ENCODE results near the gene CERS4. TPM values are rescaled to one million over a fixed set of nuclear protein-coding genes. Genes with fewer than 3 reads are reported as not detected.
"Not testable (repeated sequence)": the region's sequence is repeated elsewhere in the genome, so short reads cannot be mapped to it uniquely, and the experiment has no call there.

The CERS4 gene
- total RNA-seq, 2 donors from 2014 or later, result 12.2 to 22.1 TPM

DNA sequence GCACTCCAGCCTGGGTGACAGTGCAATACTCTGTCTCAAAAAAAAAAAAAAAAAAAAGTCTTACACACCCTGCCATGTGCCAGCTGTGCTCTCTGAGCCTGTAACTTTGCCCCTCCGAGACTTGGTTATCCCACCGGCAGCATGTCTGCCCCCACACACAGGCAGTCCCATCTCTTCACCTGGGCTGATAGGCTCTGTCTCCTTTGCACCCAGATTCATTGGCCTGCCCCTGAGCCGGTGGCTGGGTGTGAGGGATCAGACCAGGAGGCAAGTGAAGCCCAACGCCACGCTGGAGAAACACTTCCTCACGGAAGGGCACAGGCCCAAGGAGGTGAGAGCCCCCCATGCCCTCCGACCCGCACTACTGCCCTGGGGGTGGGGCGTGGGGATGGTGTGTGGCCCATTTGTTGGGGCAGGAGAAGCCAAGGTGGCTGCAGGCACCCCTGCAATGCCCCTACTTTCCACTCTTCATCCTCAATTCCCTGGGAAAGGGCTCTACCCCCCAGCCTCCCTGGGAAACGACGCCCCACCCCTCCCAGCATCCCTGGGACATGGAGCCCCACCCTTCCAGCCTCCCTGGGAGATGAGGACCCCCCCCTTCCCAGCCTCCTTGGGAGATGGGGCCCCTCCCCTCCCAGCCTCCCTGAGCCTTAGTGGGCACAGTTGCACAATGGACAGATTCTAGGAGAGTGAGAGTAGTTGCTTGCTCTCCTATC, 45.3 kb downstream of the CERS4 start:
- no peaks in the 10 kb centered on the region for H3K27me3 Mint-ChIP-seq
- no peak overlapping the region for H3K4me3 Mint-ChIP-seq
- peaks cover 2% of the 10 kb centered on the region for H3K36me3 Mint-ChIP-seq (ENCODE audit: low read depth)
- no peak overlapping the region for H3K27ac Mint-ChIP-seq
- DNase-seq (no peak), ATAC-seq (no peak)
- peaks cover 8% of the 10 kb centered on the region for H3K4me1 Mint-ChIP-seq
- no peaks in the 10 kb centered on the region for H3K9me3 ChIP-seq (ENCODE audit: control insufficient read depth, low read length, poor library complexity, severe bottlenecking)

DNA sequence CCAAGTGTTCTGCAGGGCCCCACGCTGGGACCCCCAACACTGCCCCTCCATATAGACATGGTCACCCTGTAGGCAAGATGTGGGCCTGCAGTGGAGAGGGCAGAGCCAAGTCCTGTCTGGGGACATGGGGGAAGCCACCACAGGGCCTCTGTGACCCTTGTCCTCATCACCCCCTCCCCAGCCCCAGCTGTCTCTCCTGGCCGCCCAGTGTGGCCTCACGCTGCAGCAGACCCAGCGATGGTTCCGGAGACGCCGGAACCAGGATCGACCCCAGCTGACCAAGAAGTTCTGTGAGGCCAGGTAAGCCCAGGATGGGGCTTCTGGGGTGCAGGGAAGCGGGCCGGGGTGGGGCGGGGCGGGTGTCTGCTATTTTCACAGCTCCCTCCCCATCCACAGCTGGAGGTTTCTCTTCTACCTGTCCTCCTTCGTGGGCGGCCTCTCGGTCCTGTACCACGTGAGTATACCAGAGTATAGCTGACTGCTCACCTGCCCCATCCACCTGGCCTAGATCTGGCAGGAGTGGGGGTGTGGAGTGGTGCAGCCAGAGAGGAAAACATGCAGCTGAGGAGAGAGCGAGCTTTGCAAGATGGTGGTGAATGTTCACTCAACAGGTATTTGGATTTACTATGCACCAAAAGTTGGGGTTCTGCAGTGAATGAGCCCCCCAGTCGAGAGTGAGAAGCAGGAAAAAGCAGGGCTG, 46.4 kb downstream of the CERS4 start:
- H3K27me3 Mint-ChIP-seq, result no peaks in the 10 kb centered on the region
- no peak for ATAC-seq
- no peaks in the 10 kb centered on the region for H3K9me3 ChIP-seq (ENCODE audit: control insufficient read depth, low read length, poor library complexity, severe bottlenecking)
- H3K4me3 Mint-ChIP-seq, result no peak overlapping the region
- no peak for DNase-seq
- H3K36me3 Mint-ChIP-seq (ENCODE audit: low read depth), result peaks cover 5% of the 10 kb centered on the region
- peaks cover 14% of the 10 kb centered on the region for H3K4me1 Mint-ChIP-seq
- H3K27ac Mint-ChIP-seq, result no peak overlapping the region

DNA sequence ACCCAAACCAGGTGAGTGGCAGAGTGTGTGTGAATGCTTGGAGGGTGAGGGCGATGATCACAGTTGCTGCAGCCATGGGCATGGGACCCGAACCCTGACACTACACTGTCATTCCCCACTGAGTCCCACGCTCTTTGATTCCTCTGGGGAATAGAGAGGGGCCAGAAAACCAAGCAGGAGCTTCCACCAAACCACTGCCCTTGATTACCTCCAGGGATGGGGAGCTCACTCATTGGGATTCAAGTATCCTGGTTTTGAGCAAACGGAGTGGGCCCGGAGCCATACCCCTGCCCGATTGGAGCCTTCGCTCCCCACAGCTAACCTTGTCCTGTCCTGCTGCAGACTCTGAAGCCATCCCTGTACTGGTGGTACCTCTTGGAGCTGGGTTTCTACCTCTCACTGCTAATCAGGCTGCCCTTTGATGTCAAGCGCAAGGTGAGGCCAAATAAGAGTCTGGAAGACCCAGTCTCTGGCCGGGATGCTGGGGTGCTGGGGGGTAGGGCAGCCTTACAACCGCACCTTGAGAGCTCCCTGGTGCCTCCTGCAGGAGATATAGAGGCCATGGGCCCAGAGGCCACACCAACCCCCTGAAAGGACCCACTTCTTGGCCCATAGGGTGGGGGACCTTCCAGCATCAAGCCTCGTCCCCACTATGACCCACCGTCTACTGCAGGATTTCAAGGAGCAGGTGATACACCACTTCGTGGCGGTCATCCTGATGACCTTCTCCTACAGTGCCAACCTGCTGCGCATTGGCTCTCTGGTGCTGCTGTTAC, 47.3 kb downstream of the CERS4 start:
- Mint-ChIP-seq H3K4me1 (peaks cover 14% of the 10 kb centered on the region), H3K27me3 (no peaks in the 10 kb centered on the region), H3K36me3 (ENCODE audit: low read depth) (peaks cover 5% of the 10 kb centered on the region), H3K27ac (no peak overlapping the region), H3K4me3 (no peak overlapping the region)
- ATAC-seq (no peak), DNase-seq (no peak)
- H3K9me3 ChIP-seq (ENCODE audit: control insufficient read depth, low read length, poor library complexity, severe bottlenecking), result no peaks in the 10 kb centered on the region

DNA sequence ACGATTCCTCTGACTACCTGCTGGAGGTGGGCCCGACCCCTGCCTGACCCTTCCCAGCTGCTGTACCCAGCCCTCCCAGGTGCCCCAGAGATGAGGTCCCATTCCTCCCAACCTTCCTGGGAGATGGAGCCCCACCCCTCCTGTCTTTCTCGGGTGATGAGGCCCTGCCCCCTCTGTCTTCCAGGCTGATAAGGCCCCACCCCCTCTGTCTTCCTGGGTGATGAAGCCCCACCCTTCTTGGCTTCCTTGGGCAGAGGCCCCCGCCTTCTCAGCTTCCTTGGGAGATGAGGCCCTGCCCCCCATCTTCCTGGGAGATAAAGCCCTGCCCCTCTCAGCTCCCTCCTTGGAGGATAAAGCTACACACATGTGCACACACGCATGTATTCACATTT, 47.9 kb downstream of the CERS4 start:
- no peaks in the 10 kb centered on the region for H3K9me3 ChIP-seq (ENCODE audit: control insufficient read depth, low read length, poor library complexity, severe bottlenecking)
- Mint-ChIP-seq H3K27ac (no peak overlapping the region), H3K36me3 (ENCODE audit: low read depth) (peaks cover 5% of the 10 kb centered on the region)

DNA sequence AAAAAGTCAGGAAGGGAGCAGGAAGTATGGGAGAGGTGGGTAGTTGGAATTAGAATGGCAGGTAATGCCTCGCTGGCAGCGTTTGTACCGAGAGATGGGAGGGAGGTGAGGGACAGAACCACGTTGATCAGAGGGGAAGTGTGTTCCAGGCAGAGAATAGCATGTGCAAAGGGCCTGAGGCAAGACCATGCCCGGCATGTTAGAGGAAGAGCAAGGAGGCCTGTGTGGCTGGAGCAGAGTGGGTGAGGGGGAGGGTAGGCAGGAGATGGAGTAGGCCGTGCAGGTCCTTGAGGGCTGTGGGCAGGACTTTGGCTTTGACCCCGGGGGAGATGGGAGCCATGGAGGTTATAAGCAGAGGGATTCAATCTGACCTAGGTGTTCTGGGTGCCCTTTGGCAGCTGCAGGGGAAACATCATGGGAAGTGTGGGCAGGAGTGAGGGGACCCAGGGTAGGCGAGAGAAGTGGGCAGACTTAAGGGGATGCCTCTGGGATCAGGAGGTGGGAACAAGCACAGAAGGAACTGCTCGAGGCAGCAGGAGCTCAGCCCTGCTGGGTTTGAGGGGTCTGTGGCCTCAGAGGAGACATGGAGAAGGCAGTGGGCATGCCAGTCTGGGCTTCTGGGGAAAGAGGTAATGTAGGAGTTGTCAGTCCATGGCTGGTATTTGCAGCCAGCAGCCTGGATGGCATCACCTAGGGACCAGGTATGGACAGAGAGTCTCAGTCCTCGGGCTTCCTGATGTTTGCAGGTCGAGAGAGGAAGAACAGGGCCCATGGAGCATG, 50.2 kb downstream of the CERS4 start:
- no peak for ATAC-seq

More for the DNA sequence above, 47.9 kb downstream of the CERS4 start:
- ATAC-seq (no peak), DNase-seq (no peak)
- H3K4me1 Mint-ChIP-seq, result peaks cover 14% of the 10 kb centered on the region
- H3K4me3 Mint-ChIP-seq, result no peak overlapping the region
- H3K27me3 Mint-ChIP-seq, result no peaks in the 10 kb centered on the region

DNA sequence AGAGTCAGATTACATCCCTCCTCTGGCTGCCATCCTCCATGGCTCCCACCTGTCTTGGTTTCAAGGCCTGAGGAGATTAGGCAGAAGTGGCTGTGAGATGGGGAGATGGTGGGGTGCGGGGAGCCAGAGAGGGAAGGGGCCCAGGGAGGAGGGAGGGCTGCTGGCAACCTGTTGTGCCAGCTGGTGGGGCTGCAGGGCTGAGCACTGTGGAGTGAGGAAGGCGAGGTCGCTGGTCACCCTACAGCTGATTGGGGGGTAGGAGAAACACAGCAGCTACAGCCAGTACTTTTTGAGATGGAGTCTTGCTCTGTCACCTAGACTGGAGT, 50.7 kb downstream of the CERS4 start:
- no peak overlapping the region for H3K4me3 Mint-ChIP-seq

More for the DNA sequence above, 50.2 kb downstream of the CERS4 start:
- Mint-ChIP-seq H3K27ac (no peak overlapping the region), H3K4me1 (peaks cover 12% of the 10 kb centered on the region), H3K4me3 (no peak overlapping the region), H3K27me3 (no peaks in the 10 kb centered on the region), H3K36me3 (ENCODE audit: low read depth) (peaks cover 5% of the 10 kb centered on the region)
- no peaks in the 10 kb centered on the region for H3K9me3 ChIP-seq (ENCODE audit: control insufficient read depth, low read length, poor library complexity, severe bottlenecking)
- DNase-seq, result no peak

DNA sequence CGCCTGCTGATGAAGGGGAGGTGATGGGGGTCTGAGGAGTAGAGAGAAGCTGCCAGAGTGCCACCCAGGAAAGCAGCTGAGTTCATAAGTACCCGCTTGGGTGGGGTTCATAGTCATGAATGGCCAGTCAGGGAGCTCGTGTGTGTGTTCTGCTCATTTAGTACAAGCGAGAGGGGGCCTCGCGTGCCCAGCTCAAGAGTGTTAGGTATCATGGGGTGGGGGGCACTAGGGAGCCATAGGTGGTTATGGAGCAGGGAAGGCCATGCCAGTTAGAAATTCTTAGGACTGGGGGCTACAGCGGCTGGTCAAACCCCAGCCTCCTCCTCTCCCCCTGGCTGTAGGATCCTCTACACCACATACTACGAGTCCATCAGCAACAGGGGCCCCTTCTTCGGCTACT, 52.2 kb downstream of the CERS4 start:
- no peaks in the 10 kb centered on the region for H3K9me3 ChIP-seq (ENCODE audit: control insufficient read depth, low read length, poor library complexity, severe bottlenecking)
- no peak overlapping the region for H3K27ac Mint-ChIP-seq
- no peaks in the 10 kb centered on the region for H3K27me3 Mint-ChIP-seq
- ATAC-seq (no peak), DNase-seq (no peak)
- H3K36me3 Mint-ChIP-seq (ENCODE audit: low read depth), result peaks cover 5% of the 10 kb centered on the region
- no peak overlapping the region for H3K4me3 Mint-ChIP-seq
- peaks cover 8% of the 10 kb centered on the region for H3K4me1 Mint-ChIP-seq

More for the DNA sequence above, 50.7 kb downstream of the CERS4 start:
- peaks cover 5% of the 10 kb centered on the region for H3K36me3 Mint-ChIP-seq (ENCODE audit: low read depth)
- H3K27ac Mint-ChIP-seq, result no peak overlapping the region
- no peaks in the 10 kb centered on the region for H3K9me3 ChIP-seq (ENCODE audit: control insufficient read depth, low read length, poor library complexity, severe bottlenecking)
- DNase-seq, result no peak
- no peaks in the 10 kb centered on the region for H3K27me3 Mint-ChIP-seq
- ATAC-seq, result no peak
- peaks cover 12% of the 10 kb centered on the region for H3K4me1 Mint-ChIP-seq

DNA sequence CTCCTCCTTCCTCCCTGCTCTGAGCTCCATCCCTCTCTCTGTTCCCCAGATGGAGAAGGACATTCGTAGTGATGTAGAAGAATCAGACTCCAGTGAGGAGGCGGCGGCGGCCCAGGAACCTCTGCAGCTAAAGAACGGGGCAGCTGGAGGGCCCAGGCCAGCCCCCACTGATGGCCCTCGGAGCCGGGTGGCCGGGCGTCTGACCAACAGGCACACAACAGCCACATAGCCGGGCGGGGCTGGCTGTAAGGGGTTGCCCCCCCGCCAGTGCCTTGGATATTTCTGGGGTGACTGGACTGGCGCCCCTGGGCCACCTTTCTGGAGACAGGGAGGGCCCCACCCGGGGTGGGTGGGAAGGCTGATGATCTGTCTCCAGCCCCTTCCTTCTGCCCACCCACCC, 52.7 kb downstream of the CERS4 start:
- H3K4me1 Mint-ChIP-seq, result peaks cover 8% of the 10 kb centered on the region
- ATAC-seq (no peak), DNase-seq (no peak)
- no peak overlapping the region for H3K4me3 Mint-ChIP-seq
- H3K9me3 ChIP-seq (ENCODE audit: control insufficient read depth, low read length, poor library complexity, severe bottlenecking), result no peaks in the 10 kb centered on the region
- H3K36me3 Mint-ChIP-seq (ENCODE audit: low read depth), result peaks cover 5% of the 10 kb centered on the region
- H3K27ac Mint-ChIP-seq, result no peak overlapping the region
- H3K27me3 Mint-ChIP-seq, result no peaks in the 10 kb centered on the region

DNA sequence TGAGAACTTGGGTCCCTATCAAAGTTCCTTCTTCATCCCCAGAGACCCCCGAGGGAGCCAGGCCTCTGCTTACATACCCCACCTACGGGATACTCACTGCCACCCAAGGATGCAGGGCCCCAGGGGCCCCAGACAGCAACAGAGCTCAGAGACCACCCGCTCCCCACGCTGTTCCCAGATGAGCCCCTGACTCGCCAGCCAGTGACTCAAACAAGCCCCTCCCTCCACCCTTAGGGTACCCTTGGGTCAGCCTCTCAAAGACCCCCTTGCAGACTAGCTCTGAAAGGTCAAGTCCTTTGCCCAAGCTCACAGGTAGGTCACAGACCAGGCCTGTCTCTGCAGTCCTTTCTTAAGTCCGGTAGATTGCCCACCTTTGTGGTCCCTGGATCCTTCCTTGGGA, 53.3 kb downstream of the CERS4 start:
- Mint-ChIP-seq H3K27me3 (no peaks in the 10 kb centered on the region), H3K27ac (no peak overlapping the region), H3K4me1 (peaks cover 6% of the 10 kb centered on the region), H3K4me3 (no peak overlapping the region), H3K36me3 (ENCODE audit: low read depth) (peaks cover 5% of the 10 kb centered on the region)
- H3K9me3 ChIP-seq (ENCODE audit: control insufficient read depth, low read length, poor library complexity, severe bottlenecking), result no peaks in the 10 kb centered on the region
- DNase-seq (no peak), ATAC-seq (no peak)

DNA sequence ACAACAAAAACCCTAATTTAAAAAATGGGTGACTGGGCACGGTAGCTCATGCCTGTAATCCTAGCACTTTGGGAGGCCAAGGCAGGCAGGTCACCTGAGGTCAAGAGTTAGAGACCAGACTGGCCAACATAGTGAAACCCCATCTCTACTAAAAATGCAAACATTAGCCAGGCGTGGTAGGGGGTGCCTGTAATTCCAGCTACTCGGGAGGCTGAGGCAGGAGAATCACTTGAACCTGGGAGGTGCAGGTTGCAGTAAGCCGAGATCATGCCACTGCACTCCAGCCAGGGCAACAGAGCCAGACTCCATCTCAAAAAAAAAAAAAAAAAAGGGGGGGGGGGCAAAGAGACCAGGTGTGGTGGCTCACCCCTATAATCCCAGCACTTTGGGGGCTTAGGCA, 55.1 kb downstream of the CERS4 start:
- DNase-seq, H3K27me3 Mint-ChIP-seq: not testable (repeated sequence)

DNA sequence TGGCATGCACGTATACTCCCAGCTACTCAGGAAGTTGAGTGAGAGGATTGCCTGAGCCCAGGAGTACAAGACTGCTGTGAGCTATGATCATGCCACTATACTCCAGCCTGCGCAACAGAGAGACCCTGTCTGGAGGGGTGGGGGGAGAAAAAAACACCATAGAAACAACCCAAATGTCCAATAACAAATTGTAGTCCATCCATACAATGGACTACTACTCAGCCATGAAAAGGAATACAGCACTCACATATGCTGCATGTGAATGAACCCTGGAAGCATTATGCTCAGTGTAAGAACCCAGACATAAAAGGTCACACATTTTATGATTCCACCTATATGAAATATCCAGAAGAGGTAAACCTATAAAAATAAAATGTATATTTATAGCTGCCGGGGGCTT, 56.7 kb downstream of the CERS4 start:
- no peak overlapping the region for H3K27ac Mint-ChIP-seq
- ATAC-seq (no peak), DNase-seq (no peak)
- no peak overlapping the region for H3K4me3 Mint-ChIP-seq
- peaks cover 12% of the 10 kb centered on the region for H3K4me1 Mint-ChIP-seq
- H3K27me3 Mint-ChIP-seq, result no peaks in the 10 kb centered on the region
- no peaks in the 10 kb centered on the region for H3K36me3 Mint-ChIP-seq (ENCODE audit: low read depth)
- no peaks in the 10 kb centered on the region for H3K9me3 ChIP-seq (ENCODE audit: control insufficient read depth, low read length, poor library complexity, severe bottlenecking)

More for the DNA sequence above, 55.1 kb downstream of the CERS4 start:
- H3K36me3 Mint-ChIP-seq (ENCODE audit: low read depth); ATAC-seq; H3K4me3 Mint-ChIP-seq; H3K9me3 ChIP-seq (ENCODE audit: control insufficient read depth, low read length, poor library complexity, severe bottlenecking): not testable (repeated sequence)
- Mint-ChIP-seq H3K27ac (peak overlapping the region; percentile 32), H3K4me1 (peaks cover 12% of the 10 kb centered on the region)

DNA sequence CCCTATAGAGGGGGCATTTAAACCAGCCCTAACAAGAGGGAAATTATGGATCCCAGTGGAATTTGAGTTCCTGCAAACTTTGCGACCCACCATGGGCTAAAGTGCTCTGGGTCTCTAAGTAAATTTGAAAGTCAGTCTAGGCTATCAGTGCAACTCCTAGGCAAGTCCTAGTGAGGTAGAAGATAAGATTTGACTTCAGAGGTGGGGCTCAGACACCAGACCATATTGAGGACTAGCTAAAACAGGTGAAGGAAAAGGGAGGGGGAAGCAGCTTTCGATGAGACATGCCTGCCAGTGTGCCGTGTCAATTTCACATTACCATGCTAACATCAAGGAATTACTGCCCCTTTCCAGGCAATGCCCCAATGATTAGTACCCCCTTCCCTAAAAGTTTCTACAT, 60.6 kb downstream of the CERS4 start:
- Mint-ChIP-seq H3K27ac (peak overlapping the region; percentile 97), H3K27me3 (no peaks in the 10 kb centered on the region), H3K36me3 (ENCODE audit: low read depth) (no peaks in the 10 kb centered on the region), H3K4me1 (peaks cover 12% of the 10 kb centered on the region), H3K4me3 (peak overlapping the region; percentile 94)
- H3K9me3 ChIP-seq (ENCODE audit: control insufficient read depth, low read length, poor library complexity, severe bottlenecking), result no peaks in the 10 kb centered on the region
- DNase-seq (no peak), ATAC-seq (no peak)

DNA sequence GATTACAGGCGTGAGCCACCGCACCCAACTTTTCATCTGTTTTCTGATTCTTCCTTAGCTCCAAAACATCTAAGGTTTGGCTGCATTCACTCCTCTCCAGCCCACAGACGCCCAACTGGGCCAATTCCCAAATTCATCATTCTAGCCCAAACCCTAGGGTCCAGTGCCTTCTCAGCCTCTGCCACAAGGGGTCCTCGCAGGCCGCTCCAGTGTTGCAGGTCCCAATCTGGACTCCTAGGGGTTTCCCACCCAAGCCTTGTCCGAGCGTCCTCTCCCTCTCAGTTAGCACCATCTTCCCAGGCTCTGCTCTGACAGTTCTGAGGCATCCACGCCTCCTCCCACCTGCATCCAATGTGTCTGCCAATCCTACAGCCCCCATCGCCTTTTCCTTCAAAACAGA, 67.3 kb downstream of the CERS4 start:
- not testable (repeated sequence) for H3K27me3 Mint-ChIP-seq; H3K4me3 Mint-ChIP-seq; H3K4me1 Mint-ChIP-seq; H3K27ac Mint-ChIP-seq; H3K36me3 Mint-ChIP-seq (ENCODE audit: low read depth); DNase-seq; H3K9me3 ChIP-seq (ENCODE audit: control insufficient read depth, low read length, poor library complexity, severe bottlenecking)
- ATAC-seq, result peak; percentile 59

Measured in T-helper 17 cell (primary cell).